ENCODE results near the gene PCNX2. TPM values are rescaled to one million over a fixed set of nuclear protein-coding genes. Genes with fewer than 3 reads are reported as not detected.

PCNX2 gene
- total RNA-seq, 4 donors from 2014 or later, result 12.1 to 35.1 (median 15.8) TPM

DNA sequence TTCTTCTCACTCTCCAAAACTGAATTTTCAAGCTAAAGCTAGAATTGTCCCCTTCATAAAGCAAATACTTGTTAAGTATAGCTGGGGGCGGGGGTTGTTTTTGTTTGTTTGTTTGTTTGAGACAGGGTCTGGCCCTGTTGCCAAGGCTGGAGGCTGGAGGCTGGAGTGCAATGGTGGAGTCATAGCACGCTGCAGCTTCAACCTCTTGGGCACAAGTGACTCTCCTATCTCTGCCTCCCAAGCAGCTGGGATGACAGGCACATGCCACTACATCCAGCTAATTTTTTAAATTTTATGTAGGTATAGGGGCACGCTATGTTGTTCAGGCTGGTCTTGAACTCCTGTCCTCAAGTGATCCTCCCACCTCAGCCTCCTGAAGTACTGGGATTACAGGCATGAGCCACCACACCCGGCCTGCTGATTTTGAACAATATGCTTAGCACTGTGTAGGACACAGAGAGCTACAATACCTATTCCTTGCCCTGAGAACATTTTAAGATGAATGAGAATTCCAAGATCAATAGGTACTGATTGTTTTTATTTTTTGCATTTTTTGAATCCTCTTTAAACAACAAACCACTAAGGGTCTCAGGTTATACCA is 42.2 kb downstream of the PCNX2 start:
- Histone ChIP-seq H3K4me1 (no peaks in the 10 kb centered on the region), H3K4me3 (replicated peaks in 1 of 3) (no peak overlapping the region), H3K27ac (no peak overlapping the region), H3K27me3 (no peaks in the 10 kb centered on the region), H3K36me3 (peaks cover 1 to 10% of the 10 kb centered on the region in 2 donors), H3K9me3 (no peaks in the 10 kb centered on the region)
- TF ChIP-seq CTCF (IDR thresholded peaks at IDR 0.05), result no peak
- TF ChIP-seq POLR2A (IDR thresholded peaks at IDR 0.05), result no peak
- 96 to 97% methylated on average over 4 of the region's 4 CpGs for WGBS, 2 donors
- no peak for DNase-seq
- intact Hi-C loops (cut with DNase I), result no loop called here

GRCh38 chr1:233252441-233252840 is 43.1 kb downstream of the PCNX2 start:
- Histone ChIP-seq H3K4me1 (no peaks in the 10 kb centered on the region), H3K9me3 (no peaks in the 10 kb centered on the region), H3K27me3 (no peaks in the 10 kb centered on the region), H3K27ac (no peak overlapping the region), H3K4me3 (replicated peaks in 1 of 3) (no peak overlapping the region), H3K36me3 (peaks cover 0 to 4% of the 10 kb centered on the region in 2 donors)
- intact Hi-C loops (cut with DNase I), result no loop called here
- no peak for TF ChIP-seq CTCF (IDR thresholded peaks at IDR 0.05)
- no peak for TF ChIP-seq POLR2A (IDR thresholded peaks at IDR 0.05)
- no peak for DNase-seq
- WGBS, 2 donors, result 67 to 76% methylated on average over 2 of the region's 2 CpGs

GRCh38 chr1:233251201-233251720 is 44.3 kb downstream of the PCNX2 start:
- peaks cover 0 to 4% of the 10 kb centered on the region in 2 donors for H3K36me3 ChIP-seq
- no peak overlapping the region for H3K27ac ChIP-seq
- no peak for TF ChIP-seq POLR2A (IDR thresholded peaks at IDR 0.05)
- no peak for TF ChIP-seq CTCF (IDR thresholded peaks at IDR 0.05)
- WGBS, 2 donors, result 91 to 95% methylated on average over 4 of the region's 4 CpGs
- H3K27me3 ChIP-seq, result no peaks in the 10 kb centered on the region
- H3K4me1 ChIP-seq, result no peaks in the 10 kb centered on the region
- DNase-seq, result no peak
- no peaks in the 10 kb centered on the region for H3K9me3 ChIP-seq
- intact Hi-C loops (cut with DNase I), result no loop called here
- no peak overlapping the region for H3K4me3 ChIP-seq (replicated peaks in 1 of 3)

DNA sequence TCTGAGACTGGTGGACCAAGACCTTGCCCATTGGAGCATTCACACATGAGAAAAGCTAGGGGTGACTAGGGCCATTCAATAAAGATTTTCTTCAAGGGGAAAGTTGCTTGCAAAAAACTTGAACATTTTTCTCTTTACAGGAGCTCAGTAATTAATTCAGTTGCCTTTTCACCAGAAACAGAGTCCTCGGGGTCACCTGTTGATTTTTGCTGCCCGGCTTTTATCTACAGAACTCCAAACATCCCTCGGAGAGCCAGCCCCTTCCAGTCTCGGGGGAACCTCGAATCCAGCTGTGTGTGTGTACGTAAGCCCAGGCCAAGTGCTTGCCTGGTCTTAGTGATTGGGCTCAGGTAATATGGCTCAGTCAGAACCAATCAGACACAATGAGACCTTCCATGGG is 47.5 kb downstream of the PCNX2 start:
- WGBS, 2 donors, result 95 to 96% methylated on average over 6 of the region's 6 CpGs
- intact Hi-C loops (cut with DNase I), result no loop called here

More for the DNA sequence above, 47.5 kb downstream of the PCNX2 start:
- Histone ChIP-seq H3K36me3 (peaks cover 0 to 4% of the 10 kb centered on the region in 2 donors), H3K4me1 (no peaks in the 10 kb centered on the region), H3K4me3 (replicated peaks in 1 of 3) (no peak overlapping the region), H3K27me3 (no peaks in the 10 kb centered on the region), H3K27ac (no peak overlapping the region), H3K9me3 (no peaks in the 10 kb centered on the region)
- TF ChIP-seq POLR2A (IDR thresholded peaks at IDR 0.05), result no peak
- no peak for TF ChIP-seq CTCF (IDR thresholded peaks at IDR 0.05)
- no peak for DNase-seq
